ENCODE results near the gene SLC29A3.
"Not testable (repeated sequence)": the region's sequence is repeated elsewhere in the genome, so short reads cannot be mapped to it uniquely, and the experiment has no call there.

The SLC29A3 gene

DNA sequence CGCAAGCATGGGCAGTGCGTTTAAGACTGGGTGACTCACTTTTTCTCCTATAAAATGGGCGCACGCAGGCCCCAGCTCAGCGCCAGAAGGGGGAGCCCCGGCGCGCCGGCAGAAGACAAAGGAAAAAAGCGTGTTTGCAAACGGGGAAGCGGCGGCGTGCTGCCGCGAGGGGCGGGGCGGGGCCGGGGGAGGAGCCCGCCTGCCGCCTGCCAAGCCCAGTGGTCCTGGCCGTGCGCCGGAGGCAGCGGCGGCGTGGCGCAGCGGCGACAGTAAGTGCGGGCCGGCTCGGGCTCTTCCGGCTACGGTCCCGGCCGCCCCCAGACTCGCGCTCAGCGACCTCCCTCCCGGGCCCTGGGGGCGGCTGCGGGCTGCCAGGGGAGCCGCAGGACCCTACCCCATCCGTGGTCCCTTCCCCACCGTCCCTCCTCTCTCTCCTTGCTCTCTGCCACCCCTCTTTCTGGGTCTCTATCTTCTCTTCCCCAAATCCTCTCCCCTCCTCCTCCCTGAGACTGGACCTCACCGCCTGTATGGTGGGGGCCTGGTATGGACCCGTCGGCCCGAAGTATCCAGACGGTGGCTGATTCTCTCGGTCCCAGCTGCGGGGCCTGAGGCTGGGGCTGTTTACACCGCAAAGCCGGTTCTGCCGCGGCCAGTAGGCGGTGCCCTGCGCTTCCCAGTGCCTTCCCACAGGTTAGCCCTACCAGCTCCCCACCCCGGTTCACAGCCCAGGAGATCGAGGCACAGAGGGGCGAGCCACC lies at the start of gene SLC29A3:
SLC29A3 (plus strand) TSS at position 218 of the 758 bp plus-strand sequence; CDS start at position 269, 51 bp downstream.
- Histone ChIP-seq H2AFZ (ENCODE audit: low read length, unreplicated experiment) (peak within 1 kb of the TSS; percentile 97), H3K4me3 (ENCODE audit: low read depth, low read length) (peak within 1 kb of the TSS; percentile 83), H3K36me3 (ENCODE audit: insufficient read depth, low read length) (no peaks in the 10 kb centered on the region), H3K4me1 (ENCODE audit: control insufficient read depth, insufficient read depth, low read length, unreplicated experiment) (no peaks in the 10 kb centered on the region), H3K79me2 (ENCODE audit: control insufficient read depth, insufficient read depth, low read length, unreplicated experiment) (no peaks in the 10 kb centered on the region), H3K27me3 (ENCODE audit: insufficient read depth, low read length) (no peaks in the 10 kb centered on the region), H3K27ac (ENCODE audit: low read depth, low read length) (no peak within 1 kb of the TSS)

DNA sequence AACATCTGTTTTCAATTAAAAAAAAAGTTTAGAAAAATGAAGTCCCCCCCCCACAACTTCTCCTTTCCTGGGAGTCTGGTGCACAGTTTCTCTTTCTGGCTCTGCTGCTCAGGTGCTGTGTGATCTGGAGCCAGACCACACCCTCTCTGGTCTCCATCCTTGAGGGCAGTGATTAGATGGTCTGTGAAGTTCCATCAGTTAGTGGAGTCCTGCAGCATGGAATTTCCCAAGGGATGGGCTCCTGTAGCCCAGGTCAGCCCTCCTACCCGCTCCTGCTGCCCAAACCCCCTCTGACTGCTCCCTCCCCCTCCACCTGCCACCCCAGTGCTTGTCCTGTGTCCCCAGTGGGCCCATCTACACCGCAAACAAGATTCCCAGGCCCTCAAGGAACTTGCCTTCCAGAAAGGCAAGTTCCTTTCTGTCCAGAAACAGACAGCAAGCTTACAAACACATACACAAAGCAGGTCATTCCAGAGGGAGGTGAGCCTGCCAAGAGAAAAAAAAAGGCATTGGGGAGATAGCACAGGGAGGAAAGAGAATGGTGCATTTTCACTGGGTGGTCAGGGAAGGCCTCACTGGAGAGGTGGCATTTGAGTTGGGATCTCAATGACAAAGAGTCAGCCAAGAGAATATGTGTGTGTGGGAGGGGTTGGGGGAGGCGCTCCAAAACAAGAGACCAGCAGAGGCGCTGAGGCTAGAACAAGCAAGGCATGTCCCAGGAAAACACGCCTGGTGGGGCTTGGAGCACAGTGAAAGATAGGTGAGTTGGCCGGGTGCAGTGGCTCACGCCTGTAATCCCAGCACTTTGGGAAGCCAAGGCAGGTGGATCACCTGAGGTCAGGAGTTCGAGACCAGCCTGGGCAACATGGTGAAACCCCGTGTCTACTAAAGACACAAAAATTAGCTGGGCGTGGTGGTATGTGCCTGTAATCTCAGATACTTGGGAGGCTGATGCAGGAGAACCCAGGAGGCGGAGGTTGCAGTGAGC lies 49.5 kb upstream of the SLC29A3 start:
- H2AFZ ChIP-seq (ENCODE audit: low read length, unreplicated experiment): no peak overlapping the region
- H3K4me1 ChIP-seq (ENCODE audit: control insufficient read depth, insufficient read depth, low read length, unreplicated experiment): peaks cover 25% of the 10 kb centered on the region
- no peaks in the 10 kb centered on the region for H3K27me3 ChIP-seq (ENCODE audit: insufficient read depth, low read length)

DNA sequence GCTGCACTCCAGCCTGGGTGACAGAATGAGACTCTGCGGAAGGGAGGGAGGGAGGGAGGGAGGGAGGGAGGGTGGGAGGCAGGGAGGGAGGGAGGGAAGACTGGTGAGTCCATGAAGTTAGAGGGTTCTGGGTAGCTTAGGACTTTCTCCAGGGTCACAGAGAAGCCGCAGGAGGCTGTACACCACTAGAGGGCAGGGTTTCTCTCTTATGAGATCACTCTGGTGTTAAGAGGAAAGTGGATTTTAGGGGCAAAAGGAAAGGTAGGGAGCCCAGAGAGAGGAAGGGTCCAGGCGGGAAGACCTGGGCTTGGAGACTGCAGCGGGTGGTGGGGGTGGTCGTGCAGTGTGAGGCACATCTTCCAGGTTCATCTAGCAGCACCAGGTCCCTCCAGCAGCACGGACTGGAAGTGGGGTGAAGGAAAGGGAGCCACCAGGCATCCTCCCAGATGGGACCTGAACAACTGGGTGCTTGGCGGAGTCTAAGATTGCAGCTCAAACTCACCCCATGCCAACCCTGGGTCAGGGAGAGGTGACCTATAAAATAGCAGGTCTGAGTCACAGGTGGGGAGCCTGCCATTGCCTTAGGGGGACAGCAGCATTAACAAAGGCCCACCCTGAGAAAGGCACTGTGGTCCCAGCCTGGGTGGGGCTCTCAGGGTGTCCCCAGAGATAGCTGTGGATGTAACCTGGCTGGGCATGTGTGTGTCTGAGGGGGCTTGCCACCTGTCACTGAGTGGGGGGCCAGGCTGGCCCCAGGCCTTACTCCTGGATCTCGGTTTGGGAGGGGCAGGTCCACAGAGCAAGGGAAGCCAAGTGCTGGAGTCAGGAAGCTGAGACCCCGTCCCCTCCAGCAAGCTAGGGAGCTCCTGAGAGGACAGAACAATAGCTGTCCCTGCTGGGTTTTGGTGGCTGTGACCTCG lies 48.5 kb upstream of the SLC29A3 start:
- no peak overlapping the region for H3K27ac ChIP-seq (ENCODE audit: low read depth, low read length)
- H3K4me3 ChIP-seq (ENCODE audit: low read depth, low read length): no peak overlapping the region
- H3K4me1 ChIP-seq (ENCODE audit: control insufficient read depth, insufficient read depth, low read length, unreplicated experiment): peaks cover 25% of the 10 kb centered on the region
- H3K36me3 ChIP-seq (ENCODE audit: insufficient read depth, low read length): no peaks in the 10 kb centered on the region
- H3K27me3 ChIP-seq (ENCODE audit: insufficient read depth, low read length): no peaks in the 10 kb centered on the region
- no peak overlapping the region for H2AFZ ChIP-seq (ENCODE audit: low read length, unreplicated experiment)
- H3K79me2 ChIP-seq (ENCODE audit: control insufficient read depth, insufficient read depth, low read length, unreplicated experiment): no peaks in the 10 kb centered on the region

More for the DNA sequence above, 49.5 kb upstream of the SLC29A3 start:
- no peak overlapping the region for H3K27ac ChIP-seq (ENCODE audit: low read depth, low read length)
- no peak overlapping the region for H3K4me3 ChIP-seq (ENCODE audit: low read depth, low read length)
- no peaks in the 10 kb centered on the region for H3K36me3 ChIP-seq (ENCODE audit: insufficient read depth, low read length)
- no peaks in the 10 kb centered on the region for H3K79me2 ChIP-seq (ENCODE audit: control insufficient read depth, insufficient read depth, low read length, unreplicated experiment)

DNA sequence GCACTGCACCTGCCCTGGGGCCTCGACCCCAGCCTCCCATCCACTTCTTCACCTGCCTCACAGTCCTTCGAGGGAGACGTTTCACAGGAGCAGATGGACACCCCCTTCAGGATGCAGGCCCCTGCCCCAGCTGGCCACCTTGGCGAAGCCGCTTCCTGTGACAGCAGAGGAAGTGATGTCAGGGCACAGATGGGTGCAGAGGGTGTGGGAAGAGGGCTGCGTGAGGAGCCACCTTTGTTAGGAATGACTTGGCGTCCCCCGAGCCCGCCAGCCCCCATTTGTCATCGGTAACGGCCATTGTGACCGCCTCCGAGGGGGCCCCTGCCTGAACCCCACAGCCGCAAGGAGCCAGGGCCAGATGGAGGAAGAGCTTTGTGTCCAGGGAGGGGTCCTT lies 47.4 kb upstream of the SLC29A3 start:
- peaks cover 14% of the 10 kb centered on the region for H3K4me1 ChIP-seq (ENCODE audit: control insufficient read depth, insufficient read depth, low read length, unreplicated experiment)
- no peak overlapping the region for H2AFZ ChIP-seq (ENCODE audit: low read length, unreplicated experiment)
- H3K36me3 ChIP-seq (ENCODE audit: insufficient read depth, low read length): no peaks in the 10 kb centered on the region
- no peaks in the 10 kb centered on the region for H3K79me2 ChIP-seq (ENCODE audit: control insufficient read depth, insufficient read depth, low read length, unreplicated experiment)
- no peak overlapping the region for H3K27ac ChIP-seq (ENCODE audit: low read depth, low read length)
- H3K4me3 ChIP-seq (ENCODE audit: low read depth, low read length): no peak overlapping the region
- no peaks in the 10 kb centered on the region for H3K27me3 ChIP-seq (ENCODE audit: insufficient read depth, low read length)

DNA sequence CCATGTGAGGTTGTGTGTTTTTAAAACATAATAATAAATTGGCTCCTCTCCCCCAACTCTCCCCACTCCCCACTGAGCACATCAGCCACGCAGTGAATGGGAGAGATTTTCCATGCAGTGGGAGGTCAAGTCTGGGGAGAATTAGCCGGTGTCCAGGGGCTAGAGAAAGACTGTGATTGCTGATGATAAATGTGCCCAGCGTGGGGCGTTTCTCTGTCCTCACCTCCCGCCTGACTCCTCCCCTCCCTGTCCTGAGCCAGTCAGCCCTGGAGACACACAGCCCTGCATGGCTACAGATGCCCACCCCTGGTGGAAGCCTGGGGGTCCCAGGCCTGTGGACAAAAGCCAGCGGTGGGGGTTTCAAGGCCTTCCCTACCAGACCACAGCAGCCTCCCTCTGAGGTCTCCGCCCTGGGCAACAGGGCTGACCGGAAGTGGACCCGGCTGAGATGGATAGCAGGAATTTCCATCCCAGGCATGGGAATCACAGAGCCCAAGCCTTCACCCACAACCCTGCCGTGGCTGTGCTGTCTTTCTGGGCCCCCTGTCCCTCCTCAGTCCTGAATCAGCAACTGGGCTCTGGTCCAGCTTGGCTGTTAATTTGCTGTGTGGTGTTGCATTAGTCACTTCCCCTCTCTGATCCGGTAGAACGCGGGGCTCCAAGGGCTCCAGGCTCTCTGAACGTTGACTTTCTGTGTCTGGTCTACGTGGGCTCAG lies 46.8 kb upstream of the SLC29A3 start:
- Histone ChIP-seq H3K4me1 (ENCODE audit: control insufficient read depth, insufficient read depth, low read length, unreplicated experiment) (peaks cover 12% of the 10 kb centered on the region), H3K36me3 (ENCODE audit: insufficient read depth, low read length) (no peaks in the 10 kb centered on the region), H3K27ac (ENCODE audit: low read depth, low read length) (no peak overlapping the region), H3K4me3 (ENCODE audit: low read depth, low read length) (no peak overlapping the region), H3K27me3 (ENCODE audit: insufficient read depth, low read length) (no peaks in the 10 kb centered on the region), H2AFZ (ENCODE audit: low read length, unreplicated experiment) (no peak overlapping the region), H3K79me2 (ENCODE audit: control insufficient read depth, insufficient read depth, low read length, unreplicated experiment) (no peaks in the 10 kb centered on the region)

DNA sequence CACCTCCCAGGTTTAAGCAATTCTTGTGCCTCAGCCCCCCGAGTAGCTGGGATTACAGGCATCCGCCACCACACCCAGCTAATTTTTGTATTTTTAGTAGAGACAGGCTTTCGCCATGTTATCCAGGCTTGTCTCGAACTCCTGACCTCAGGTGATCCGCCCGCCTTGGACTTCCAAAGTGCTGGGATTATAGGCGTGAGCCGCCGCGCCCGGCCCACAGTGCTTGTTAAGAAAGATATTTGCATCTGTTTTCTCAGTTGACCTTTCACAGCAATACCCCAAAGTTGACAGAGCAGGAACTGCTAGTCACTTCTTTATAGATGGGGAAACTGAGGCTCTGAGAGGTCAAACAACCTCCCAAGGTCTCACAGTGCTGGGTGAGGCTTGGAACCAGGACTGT lies 46.1 kb upstream of the SLC29A3 start:
- not testable (repeated sequence) for H3K4me3 ChIP-seq (ENCODE audit: low read depth, low read length); H3K36me3 ChIP-seq (ENCODE audit: insufficient read depth, low read length); H2AFZ ChIP-seq (ENCODE audit: low read length, unreplicated experiment)

DNA sequence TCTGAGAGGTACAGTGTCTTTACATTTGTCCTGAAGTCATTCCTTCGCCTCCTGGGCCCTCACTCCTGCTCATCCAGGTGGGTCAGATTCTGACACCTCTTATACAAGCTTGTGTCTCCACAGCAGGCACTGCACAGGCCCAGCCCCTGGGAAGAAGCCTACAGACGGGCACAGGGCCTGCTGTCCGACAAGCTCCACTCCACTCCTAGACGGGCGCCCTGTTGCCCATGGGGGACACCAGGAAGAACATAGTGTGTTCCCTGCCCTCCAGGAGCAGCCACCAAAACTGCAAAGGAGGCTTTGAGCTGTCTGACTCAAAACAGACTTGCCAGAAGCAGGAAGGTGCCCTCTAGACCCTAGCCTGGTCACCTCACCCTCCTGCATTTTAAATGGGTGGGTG lies 45.6 kb upstream of the SLC29A3 start:
- Histone ChIP-seq H3K4me1 (ENCODE audit: control insufficient read depth, insufficient read depth, low read length, unreplicated experiment) (peaks cover 12% of the 10 kb centered on the region), H3K27ac (ENCODE audit: low read depth, low read length) (no peak overlapping the region), H3K36me3 (ENCODE audit: insufficient read depth, low read length) (no peaks in the 10 kb centered on the region), H3K79me2 (ENCODE audit: control insufficient read depth, insufficient read depth, low read length, unreplicated experiment) (no peaks in the 10 kb centered on the region), H3K4me3 (ENCODE audit: low read depth, low read length) (no peak overlapping the region), H3K27me3 (ENCODE audit: insufficient read depth, low read length) (no peaks in the 10 kb centered on the region), H2AFZ (ENCODE audit: low read length, unreplicated experiment) (no peak overlapping the region)

More for the DNA sequence above, 46.1 kb upstream of the SLC29A3 start:
- not testable (repeated sequence) for H3K27me3 ChIP-seq (ENCODE audit: insufficient read depth, low read length); H3K79me2 ChIP-seq (ENCODE audit: control insufficient read depth, insufficient read depth, low read length, unreplicated experiment); H3K27ac ChIP-seq (ENCODE audit: low read depth, low read length)
- H3K4me1 ChIP-seq (ENCODE audit: control insufficient read depth, insufficient read depth, low read length, unreplicated experiment): peaks cover 12% of the 10 kb centered on the region

DNA sequence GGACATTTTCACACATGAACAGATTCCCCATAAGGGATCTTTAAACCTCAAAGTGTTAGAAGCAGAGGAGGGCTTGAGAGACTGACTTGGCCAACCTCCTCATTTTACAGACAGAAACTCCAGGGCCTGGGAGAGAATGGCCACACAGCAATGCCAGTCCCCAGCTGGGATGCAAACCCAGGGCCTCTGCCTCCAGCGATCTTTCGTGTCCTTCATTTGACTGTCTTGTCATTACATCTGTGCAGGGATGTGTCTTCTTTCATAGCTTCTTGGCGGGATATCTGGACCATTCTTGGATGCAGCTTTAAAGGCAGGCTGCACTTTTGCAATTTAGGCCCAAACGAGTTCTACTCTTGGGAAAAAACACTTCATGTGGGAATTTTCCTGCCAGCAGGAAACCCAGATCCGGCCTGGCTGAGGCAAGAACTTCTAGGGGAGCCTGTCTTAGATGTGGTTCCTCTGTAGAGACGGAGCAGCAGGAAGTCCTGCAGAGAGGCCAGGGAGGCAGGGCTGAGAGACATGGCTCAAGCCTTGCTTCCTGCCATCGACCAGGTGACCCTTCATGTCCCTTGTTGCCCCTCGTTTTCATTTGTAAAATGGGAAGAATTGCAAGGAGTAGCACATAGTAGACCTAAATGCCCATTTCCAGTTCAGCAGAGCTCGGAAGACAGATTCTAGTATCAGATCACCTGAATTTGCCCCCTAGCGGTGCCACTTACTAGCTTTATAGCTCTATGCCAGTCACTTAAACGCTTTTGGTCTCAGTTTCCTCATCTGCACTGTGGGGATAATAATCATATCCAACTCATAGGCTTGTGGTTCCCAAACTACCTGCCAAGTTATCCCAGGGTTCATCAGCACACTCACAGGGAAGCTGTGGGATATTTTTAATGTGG lies 43.9 kb upstream of the SLC29A3 start:
- Histone ChIP-seq H3K27me3 (ENCODE audit: insufficient read depth, low read length) (no peaks in the 10 kb centered on the region), H3K27ac (ENCODE audit: low read depth, low read length) (no peak overlapping the region), H3K36me3 (ENCODE audit: insufficient read depth, low read length) (no peaks in the 10 kb centered on the region), H3K79me2 (ENCODE audit: control insufficient read depth, insufficient read depth, low read length, unreplicated experiment) (no peaks in the 10 kb centered on the region), H2AFZ (ENCODE audit: low read length, unreplicated experiment) (no peak overlapping the region), H3K4me1 (ENCODE audit: control insufficient read depth, insufficient read depth, low read length, unreplicated experiment) (peaks cover 12% of the 10 kb centered on the region), H3K4me3 (ENCODE audit: low read depth, low read length) (no peak overlapping the region)

DNA sequence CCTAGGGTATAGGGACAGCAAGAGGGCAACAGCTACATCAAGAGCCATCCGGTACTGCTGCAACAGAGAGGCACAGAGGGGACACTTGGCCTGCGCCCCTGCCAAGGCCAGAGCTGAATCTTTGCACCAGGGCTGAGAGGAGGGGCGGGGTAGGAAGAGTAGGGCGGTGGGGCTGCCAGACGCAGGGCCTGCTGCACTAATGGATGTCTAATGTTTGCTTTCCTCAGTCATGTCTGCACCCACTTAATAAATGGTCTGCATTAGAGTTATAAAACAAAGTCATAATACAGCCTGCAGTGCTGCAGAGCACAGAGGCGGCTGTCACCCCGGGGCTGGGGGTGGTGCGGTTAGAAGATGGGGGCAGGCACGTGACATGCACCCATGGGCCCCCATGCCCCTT lies 42.2 kb upstream of the SLC29A3 start:
- Histone ChIP-seq H3K27ac (ENCODE audit: low read depth, low read length) (no peak overlapping the region), H3K4me3 (ENCODE audit: low read depth, low read length) (no peak overlapping the region), H2AFZ (ENCODE audit: low read length, unreplicated experiment) (no peak overlapping the region), H3K36me3 (ENCODE audit: insufficient read depth, low read length) (no peaks in the 10 kb centered on the region), H3K4me1 (ENCODE audit: control insufficient read depth, insufficient read depth, low read length, unreplicated experiment) (peaks cover 9% of the 10 kb centered on the region), H3K27me3 (ENCODE audit: insufficient read depth, low read length) (no peaks in the 10 kb centered on the region), H3K79me2 (ENCODE audit: control insufficient read depth, insufficient read depth, low read length, unreplicated experiment) (no peaks in the 10 kb centered on the region)

All from ACC112 (cell line).